ENCODE measurements around the gene MAML2. TPM values are rescaled to one million over a fixed set of nuclear protein-coding genes. Genes with fewer than 3 reads are reported as not detected.

Gene MAML2
- total and polyA plus RNA-seq, 2 of the 13 experiments (the other 11 are each of a cell fraction or from before 2014, with no cell fraction given), result 2.3 to 25.9 TPM

DNA sequence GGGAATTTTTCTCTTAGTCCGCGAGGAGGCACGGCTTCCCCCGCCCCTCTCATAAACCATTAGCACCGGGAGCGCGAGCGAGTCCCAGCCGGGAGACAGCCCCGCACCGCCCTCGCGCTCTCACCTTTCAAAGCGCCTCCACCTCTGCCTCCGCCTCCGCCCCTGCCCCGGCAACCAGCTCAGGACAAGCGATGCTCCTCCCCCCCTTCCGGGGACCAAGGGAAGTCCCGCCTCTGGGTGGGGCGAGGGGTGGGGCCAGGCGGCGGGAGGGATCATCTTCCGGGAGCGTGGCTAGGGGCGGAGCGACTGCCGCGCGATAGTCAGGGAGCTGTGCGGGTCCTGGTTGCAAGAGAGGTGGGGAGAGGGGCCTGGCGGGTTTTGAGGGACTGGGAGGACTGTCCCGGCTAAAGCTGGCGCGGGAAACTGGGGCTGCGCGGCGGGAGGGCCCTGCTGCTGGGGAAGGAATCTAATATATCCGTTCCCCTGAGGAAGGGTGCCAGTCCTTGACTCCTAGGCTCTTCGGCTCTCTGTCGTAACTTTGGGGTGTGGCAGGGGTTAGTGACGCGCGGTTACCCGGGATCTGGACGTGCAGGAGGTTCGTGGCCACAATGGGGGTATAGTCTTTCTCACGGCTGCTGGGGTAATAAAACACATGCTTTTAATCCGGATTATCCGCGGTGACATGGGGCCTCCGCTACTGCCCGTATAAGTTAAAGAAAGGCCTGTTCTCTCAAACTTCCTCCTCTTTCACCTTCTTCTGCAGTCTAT, 46.9 kb upstream of the MAML2 start, which contains the start of the genes CCDC82 and JRKL (continued):
- TF ChIP-seq ATM (IDR thresholded peaks at IDR 0.05; ENCODE audit: borderline replicate concordance) (no peak), ZNF33A (CRISPR knock-in tag; IDR thresholded peaks at IDR 0.05; ENCODE audit: borderline replicate concordance) (peak; percentile 90; the same call in 1 of the 2 replicates), PLRG1 (conservative IDR thresholded peaks at IDR 0.05) (no peak), CC2D1A (CRISPR knock-in tag; IDR thresholded peaks at IDR 0.05) (no peak), RERE (CRISPR knock-in tag; IDR thresholded peaks at IDR 0.05; ENCODE audit: low read depth) (no peak), ZNF503 (CRISPR knock-in tag; IDR thresholded peaks at IDR 0.05) (no peak; the same call in 1 of the 2 replicates), TRIM22 (IDR thresholded peaks at IDR 0.05) (no peak), ZNF737 (CRISPR knock-in tag; IDR thresholded peaks at IDR 0.05; ENCODE audit: borderline replicate concordance) (no peak), MTERF4 (CRISPR knock-in tag; IDR thresholded peaks at IDR 0.05) (no peak), ZFX (CRISPR knock-in tag; IDR thresholded peaks at IDR 0.05; ENCODE audit: low read depth) (peak; percentile 72; the same call in 1 of the 2 replicates), MTA1 (CRISPR knock-in tag; IDR thresholded peaks at IDR 0.05; ENCODE audit: borderline replicate concordance) (no peak), THYN1 (CRISPR knock-in tag; IDR thresholded peaks at IDR 0.05; ENCODE audit: borderline replicate concordance, low read depth) (no peak)
- TF ChIP-seq, protein P1, sequence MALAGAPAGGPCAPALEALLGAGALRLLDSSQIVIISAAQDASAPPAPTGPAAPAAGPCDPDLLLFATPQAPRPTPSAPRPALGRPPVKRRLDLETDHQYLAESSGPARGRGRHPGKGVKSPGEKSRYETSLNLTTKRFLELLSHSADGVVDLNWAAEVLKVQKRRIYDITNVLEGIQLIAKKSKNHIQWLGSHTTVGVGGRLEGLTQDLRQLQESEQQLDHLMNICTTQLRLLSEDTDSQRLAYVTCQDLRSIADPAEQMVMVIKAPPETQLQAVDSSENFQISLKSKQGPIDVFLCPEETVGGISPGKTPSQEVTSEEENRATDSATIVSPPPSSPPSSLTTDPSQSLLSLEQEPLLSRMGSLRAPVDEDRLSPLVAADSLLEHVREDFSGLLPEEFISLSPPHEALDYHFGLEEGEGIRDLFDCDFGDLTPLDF (CRISPR knock-in tag; IDR thresholded peaks at IDR 0.05), result no peak
- TF ChIP-seq, protein P2, sequence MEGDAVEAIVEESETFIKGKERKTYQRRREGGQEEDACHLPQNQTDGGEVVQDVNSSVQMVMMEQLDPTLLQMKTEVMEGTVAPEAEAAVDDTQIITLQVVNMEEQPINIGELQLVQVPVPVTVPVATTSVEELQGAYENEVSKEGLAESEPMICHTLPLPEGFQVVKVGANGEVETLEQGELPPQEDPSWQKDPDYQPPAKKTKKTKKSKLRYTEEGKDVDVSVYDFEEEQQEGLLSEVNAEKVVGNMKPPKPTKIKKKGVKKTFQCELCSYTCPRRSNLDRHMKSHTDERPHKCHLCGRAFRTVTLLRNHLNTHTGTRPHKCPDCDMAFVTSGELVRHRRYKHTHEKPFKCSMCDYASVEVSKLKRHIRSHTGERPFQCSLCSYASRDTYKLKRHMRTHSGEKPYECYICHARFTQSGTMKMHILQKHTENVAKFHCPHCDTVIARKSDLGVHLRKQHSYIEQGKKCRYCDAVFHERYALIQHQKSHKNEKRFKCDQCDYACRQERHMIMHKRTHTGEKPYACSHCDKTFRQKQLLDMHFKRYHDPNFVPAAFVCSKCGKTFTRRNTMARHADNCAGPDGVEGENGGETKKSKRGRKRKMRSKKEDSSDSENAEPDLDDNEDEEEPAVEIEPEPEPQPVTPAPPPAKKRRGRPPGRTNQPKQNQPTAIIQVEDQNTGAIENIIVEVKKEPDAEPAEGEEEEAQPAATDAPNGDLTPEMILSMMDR (CRISPR knock-in tag; IDR thresholded peaks at IDR 0.05), result 0 out of 2 replicates have a peak, but pooled peaks have one; percentile 9
